Suprapubic skin (tissue), 4 donors: ENCODE measurements around the gene CNPY4.

ENCODE experiments used
- CTCF ChIP-seq, 2 donors: fragments of 200-600 bp in 1 of 2; fragments of 450-650 bp in 1 of 2; sonication (generic) in 1 of 2; IDR thresholded peaks; one replicate each; pipeline ENCODE4 v1.5.1; 2016 to 2019; ENCODE audit warnings: antibody characterized with exemption in 2 of 2, mild to moderate bottlenecking in 1 of 2, moderate library complexity in 1 of 2
- EP300 ChIP-seq: sonication (generic); formaldehyde crosslinking; IDR thresholded peaks from one replicate; pipeline ENCODE4 v1.6.1; 2017; ENCODE audit warnings: antibody characterized with exemption
- POLR2A ChIP-seq, 2 donors: fragments of 450-650 bp; IDR thresholded peaks; one replicate each; pipeline ENCODE4 v1.6.1; 2017; ENCODE audit warnings: antibody characterized with exemption in 2 of 2, mild to moderate bottlenecking in 2 of 2, moderate library complexity in 2 of 2
- POLR2AphosphoS5 ChIP-seq, 3 donors: sonication (generic); formaldehyde crosslinking; IDR thresholded peaks; one replicate each; pipeline ENCODE4 v1.6.1; 2017; ENCODE audit warnings: antibody characterized with exemption in 3 of 3

- TF ChIP-seq CTCF (IDR thresholded peaks at IDR 0.05), result no peak
- peak in 2 of 3 donors; percentile 28 to 71 for TF ChIP-seq POLR2AphosphoS5 (IDR thresholded peaks at IDR 0.05)
- no peak for TF ChIP-seq POLR2A (IDR thresholded peaks at IDR 0.05)
- no peak for TF ChIP-seq EP300
These were observed 7.8 kb downstream of the CNPY4 start, which contains the start of gene MBLAC1 for GRCh38 chr7:100126931-100127865.
